ENCODE results near the gene KANK2. TPM values are rescaled to one million over a fixed set of nuclear protein-coding genes. Genes with fewer than 3 reads are reported as not detected.
"Not testable (repeated sequence)": the region's sequence is repeated elsewhere in the genome, so short reads cannot be mapped to it uniquely, and the experiment has no call there.

Gene KANK2
- total RNA-seq, 1 experiment from 2014 or later, result 472 TPM

GRCh38 chr19:11123114-11123513 is 74.2 kb downstream of the KANK2 start:
- Histone ChIP-seq H3K27me3 (replicated peaks) (no peaks in the 10 kb centered on the region), H3K4me3 (no peak overlapping the region), H3K27ac (no peak overlapping the region), H3K4me1 (replicated peaks) (peaks cover 3% of the 10 kb centered on the region), H3K9me3 (replicated peaks) (no peaks in the 10 kb centered on the region), H3K36me3 (peaks cover 91% of the 10 kb centered on the region)
- DNase-seq (ENCODE audit: low read depth in 1 of 2, low spot score in 2 of 2), result no peak

GRCh38 chr19:11121963-11122362 is 75.4 kb downstream of the KANK2 start:
- not testable (repeated sequence) for DNase-seq (ENCODE audit: low read depth in 1 of 2, low spot score in 2 of 2); H3K27me3 ChIP-seq (replicated peaks); H3K27ac ChIP-seq; H3K4me3 ChIP-seq; H3K9me3 ChIP-seq (replicated peaks); H3K4me1 ChIP-seq (replicated peaks)
- H3K36me3 ChIP-seq, result peaks cover 91% of the 10 kb centered on the region

- H3K36me3 ChIP-seq, result peaks cover 97% of the 10 kb centered on the region
These were observed 80.8 kb downstream of the KANK2 start for GRCh38 chr19:11116507-11116906.

GRCh38 chr19:11115895-11116446 is 81.4 kb downstream of the KANK2 start:
- Histone ChIP-seq H3K27ac (no peak overlapping the region), H3K36me3 (peaks cover 98% of the 10 kb centered on the region), H3K27me3 (replicated peaks) (no peaks in the 10 kb centered on the region), H3K4me1 (replicated peaks) (no peaks in the 10 kb centered on the region; the same call in 1 of the 2 replicates), H3K9me3 (replicated peaks) (no peaks in the 10 kb centered on the region), H3K4me3 (no peak overlapping the region)
- DNase-seq (ENCODE audit: low read depth in 1 of 2, low spot score in 2 of 2), result no peak

More at GRCh38 chr19:11116507-11116906, 80.8 kb downstream of the KANK2 start:
- DNase-seq (ENCODE audit: low read depth in 1 of 2, low spot score in 2 of 2), result no peak
- Histone ChIP-seq H3K9me3 (replicated peaks) (no peaks in the 10 kb centered on the region), H3K27ac (no peak overlapping the region), H3K4me1 (replicated peaks) (no peaks in the 10 kb centered on the region; the same call in 1 of the 2 replicates), H3K4me3 (no peak overlapping the region), H3K27me3 (replicated peaks) (no peaks in the 10 kb centered on the region)

GRCh38 chr19:11115042-11115441 is 82.3 kb downstream of the KANK2 start:
- no peaks in the 10 kb centered on the region for H3K27me3 ChIP-seq (replicated peaks)
- H3K27ac ChIP-seq, result no peak overlapping the region
- no peaks in the 10 kb centered on the region; the same call in 1 of the 2 replicates for H3K4me1 ChIP-seq (replicated peaks)
- no peaks in the 10 kb centered on the region for H3K9me3 ChIP-seq (replicated peaks)
- peaks cover 98% of the 10 kb centered on the region for H3K36me3 ChIP-seq
- H3K4me3 ChIP-seq, result no peak overlapping the region
- no peak for DNase-seq (ENCODE audit: low read depth in 1 of 2, low spot score in 2 of 2)

Other genes with a start within 250 kb of the KANK2 start
- 104 TPM in 2 replicates for gene SMARCA4, start 236.5 kb downstream of the KANK2 start, total RNA-seq (2014; rRNA removed; shearing (Covaris generic))
- 90.0 and 115 TPM in 2 replicates for gene LDLR, start 108.1 kb downstream of the KANK2 start, total RNA-seq (2014; rRNA removed; shearing (Covaris generic))
- 120 and 143 TPM in 2 replicates for gene SPC24, start 41.8 kb downstream of the KANK2 start, total RNA-seq (2014; rRNA removed; shearing (Covaris generic))
- 0.61 TPM in 1 of 2 replicates, not detected in the other for gene ANGPTL8, start 42.1 kb upstream of the KANK2 start, total RNA-seq (2014; rRNA removed; shearing (Covaris generic))
- 2.0 and 7.9 TPM in 2 replicates for gene DOCK6, start 65.0 kb upstream of the KANK2 start, total RNA-seq (2014; rRNA removed; shearing (Covaris generic))
- 0.50 TPM in 1 of 2 replicates, not detected in the other for gene TSPAN16, start 98.6 kb upstream of the KANK2 start, total RNA-seq (2014; rRNA removed; shearing (Covaris generic))
- gene RAB3D, start 142.1 kb upstream of the KANK2 start, total RNA-seq (2014; rRNA removed; shearing (Covaris generic)), result 0.38 and 1.4 TPM in 2 replicates
- gene TMEM205, start 148.7 kb upstream of the KANK2 start, total RNA-seq (2014; rRNA removed; shearing (Covaris generic)), result 113 and 138 TPM in 2 replicates
- 5.1 and 7.3 TPM in 2 replicates for gene CCDC159, start 149.0 kb upstream of the KANK2 start, total RNA-seq (2014; rRNA removed; shearing (Covaris generic))
- gene PLPPR2, start 157.9 kb upstream of the KANK2 start, total RNA-seq (2014; rRNA removed; shearing (Covaris generic)), result 22.3 and 22.5 TPM in 2 replicates
- gene SWSAP1, start 177.1 kb upstream of the KANK2 start, total RNA-seq (2014; rRNA removed; shearing (Covaris generic)), result 0.38 and 0.79 TPM in 2 replicates
- 2.6 and 4.5 TPM in 2 replicates for gene EPOR, start 186.8 kb upstream of the KANK2 start, total RNA-seq (2014; rRNA removed; shearing (Covaris generic))
- gene RGL3, start 221.8 kb upstream of the KANK2 start, total RNA-seq (2014; rRNA removed; shearing (Covaris generic)), result 0.22 TPM in 1 of 2 replicates, not detected in the other
- 0.24 TPM in 1 of 2 replicates, not detected in the other for gene ODAD3, start 237.6 kb upstream of the KANK2 start, total RNA-seq (2014; rRNA removed; shearing (Covaris generic))
- 91.2 and 110 TPM in 2 replicates for gene PRKCSH, start 238.1 kb upstream of the KANK2 start, total RNA-seq (2014; rRNA removed; shearing (Covaris generic))